ENCODE data around the gene TEX2. TPM values are rescaled to one million over a fixed set of nuclear protein-coding genes. Genes with fewer than 3 reads are reported as not detected.
A peak's percentile ranks its signal among the peaks of the same experiment; 100 is the strongest.

The TEX2 gene, protein sequence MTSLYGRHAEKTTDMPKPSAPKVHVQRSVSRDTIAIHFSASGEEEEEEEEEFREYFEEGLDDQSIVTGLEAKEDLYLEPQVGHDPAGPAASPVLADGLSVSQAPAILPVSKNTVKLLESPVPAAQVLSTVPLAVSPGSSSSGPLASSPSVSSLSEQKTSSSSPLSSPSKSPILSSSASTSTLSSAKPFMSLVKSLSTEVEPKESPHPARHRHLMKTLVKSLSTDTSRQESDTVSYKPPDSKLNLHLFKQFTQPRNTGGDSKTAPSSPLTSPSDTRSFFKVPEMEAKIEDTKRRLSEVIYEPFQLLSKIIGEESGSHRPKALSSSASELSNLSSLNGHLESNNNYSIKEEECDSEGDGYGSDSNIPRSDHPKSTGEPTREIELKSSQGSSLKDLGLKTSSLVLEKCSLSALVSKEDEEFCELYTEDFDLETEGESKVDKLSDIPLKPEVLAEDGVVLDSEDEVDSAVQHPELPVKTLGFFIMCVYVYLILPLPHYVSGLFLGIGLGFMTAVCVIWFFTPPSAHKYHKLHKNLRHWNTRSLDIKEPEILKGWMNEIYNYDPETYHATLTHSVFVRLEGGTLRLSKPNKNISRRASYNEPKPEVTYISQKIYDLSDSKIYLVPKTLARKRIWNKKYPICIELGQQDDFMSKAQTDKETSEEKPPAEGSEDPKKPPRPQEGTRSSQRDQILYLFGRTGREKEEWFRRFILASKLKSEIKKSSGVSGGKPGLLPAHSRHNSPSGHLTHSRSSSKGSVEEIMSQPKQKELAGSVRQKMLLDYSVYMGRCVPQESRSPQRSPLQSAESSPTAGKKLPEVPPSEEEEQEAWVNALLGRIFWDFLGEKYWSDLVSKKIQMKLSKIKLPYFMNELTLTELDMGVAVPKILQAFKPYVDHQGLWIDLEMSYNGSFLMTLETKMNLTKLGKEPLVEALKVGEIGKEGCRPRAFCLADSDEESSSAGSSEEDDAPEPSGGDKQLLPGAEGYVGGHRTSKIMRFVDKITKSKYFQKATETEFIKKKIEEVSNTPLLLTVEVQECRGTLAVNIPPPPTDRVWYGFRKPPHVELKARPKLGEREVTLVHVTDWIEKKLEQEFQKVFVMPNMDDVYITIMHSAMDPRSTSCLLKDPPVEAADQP
- total RNA-seq (10 to 100 TPM; 33.3 to 38.2 TPM), polyA plus RNA-seq (ENCODE audit: insufficient read length in 6 of 6) (10 to 100 TPM; 20.1 to 28.0 (median 22.6) TPM)
- long read RNA-seq, donor 1, partial matches to known transcripts, result 6 of 6 reads
- long read RNA-seq, donor 1, other reads (novel, unspliced or antisense), result 0 of 6 reads
- long read RNA-seq, donor 2, full-length matches to known transcripts, result 4 of 10 reads
- long read RNA-seq, donor 2, partial matches to known transcripts, result 6 of 10 reads
- long read RNA-seq, donor 2, other reads (novel, unspliced or antisense), result 0 of 10 reads
- long read RNA-seq, donor 3, full-length matches to known transcripts, result 1 of 1 reads
- long read RNA-seq, donor 3, partial matches to known transcripts, result 0 of 1 reads
- long read RNA-seq, donor 3, other reads (novel, unspliced or antisense), result 0 of 1 reads
- long read RNA-seq, donor 4, partial matches to known transcripts, result 3 of 4 reads
- long read RNA-seq, donor 4, other reads (novel, unspliced or antisense), result 1 of 4 reads
- long read RNA-seq, donor 5, partial matches to known transcripts, result 6 of 6 reads
- long read RNA-seq, donor 5, other reads (novel, unspliced or antisense), result 0 of 6 reads
- long read RNA-seq, donor 6, full-length matches to known transcripts, result 3 of 9 reads
- long read RNA-seq, donor 6, partial matches to known transcripts, result 6 of 9 reads
- long read RNA-seq, donor 6, other reads (novel, unspliced or antisense), result 0 of 9 reads
- long read RNA-seq, donor 7, result 0 reads
- long read RNA-seq, donor 8, full-length matches to known transcripts, result 1 of 1 reads
- long read RNA-seq, donor 8, partial matches to known transcripts, result 0 of 1 reads
- long read RNA-seq, donor 8, other reads (novel, unspliced or antisense), result 0 of 1 reads
- long read RNA-seq, donor 9, result 0 reads
- long read RNA-seq, donor 10, partial matches to known transcripts, result 0 of 1 reads
- long read RNA-seq, donor 10, other reads (novel, unspliced or antisense), result 1 of 1 reads
- long read RNA-seq, donor 11, result 0 reads
- long read RNA-seq, donor 12, full-length matches to known transcripts, result 2 of 2 reads
- long read RNA-seq, donor 12, partial matches to known transcripts, result 0 of 2 reads
- long read RNA-seq, donor 12, other reads (novel, unspliced or antisense), result 0 of 2 reads

DNA sequence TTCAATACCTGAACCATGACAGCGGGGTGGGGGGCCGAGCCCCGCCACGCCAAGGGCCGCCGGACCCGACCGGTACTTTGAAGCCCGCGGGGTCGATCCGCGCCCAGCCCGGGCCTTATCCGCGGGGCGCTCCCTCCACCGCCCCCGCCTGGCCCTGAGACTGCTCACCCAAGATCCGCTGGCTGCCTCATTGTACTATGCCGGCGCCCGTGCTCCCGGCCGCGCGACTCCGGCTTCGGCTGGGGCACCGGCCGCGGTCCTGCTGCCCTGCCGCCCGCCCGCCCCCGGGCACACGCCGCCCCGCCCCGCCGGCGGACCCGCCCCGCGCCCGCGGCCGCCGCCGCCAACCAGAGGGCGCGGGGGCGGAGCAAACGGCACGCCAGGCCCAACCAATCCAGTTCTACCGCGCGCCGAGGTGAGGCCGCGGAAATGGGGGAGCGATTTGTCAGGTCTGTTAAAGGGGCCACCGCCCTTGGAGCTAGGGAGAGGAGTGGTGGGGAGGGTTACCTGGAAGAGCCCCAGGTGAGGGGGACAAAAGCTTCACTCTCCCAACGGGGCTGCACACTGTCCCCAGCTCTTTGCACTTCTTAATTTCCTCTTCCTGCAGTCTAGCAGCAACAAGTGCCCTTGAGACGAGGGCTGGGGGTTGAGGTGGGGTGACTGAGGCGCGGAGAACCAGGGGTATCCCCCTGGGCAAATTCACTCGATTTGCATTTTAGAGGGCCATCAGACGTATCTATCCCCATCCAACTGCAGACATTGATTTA is at the start of gene TEX2:
Gene TEX2 (minus strand): TSS at position 261 of the 767 bp plus-strand sequence. CDS start 49,043 bp downstream, outside the sequence.
- Histone ChIP-seq H3K4me1 (peaks cover 3 to 36% of the 10 kb centered on the region in 2 donors), H3K27ac (peak within 1 kb of the TSS; percentile 74 to 90), H3K27me3 (no peaks in the 10 kb centered on the region), H3K36me3 (no peaks in the 10 kb centered on the region), H3K9me3 (no peaks in the 10 kb centered on the region), H3K4me3 (peak within 1 kb of the TSS; percentile 91 to 93)
- no peak for TF ChIP-seq CTCF (IDR thresholded peaks at IDR 0.05)
- DNase-seq, result peak; percentile 83 to 95 (median 88)
- ATAC-seq, result peak; percentile 93
- intact Hi-C loops (cut with DNase I), result loop anchor here in 1 of 2 donors (10.0 kb wide), 1 partner anchor 108 kb away; no protein-coding TSS in a partner anchor

DNA sequence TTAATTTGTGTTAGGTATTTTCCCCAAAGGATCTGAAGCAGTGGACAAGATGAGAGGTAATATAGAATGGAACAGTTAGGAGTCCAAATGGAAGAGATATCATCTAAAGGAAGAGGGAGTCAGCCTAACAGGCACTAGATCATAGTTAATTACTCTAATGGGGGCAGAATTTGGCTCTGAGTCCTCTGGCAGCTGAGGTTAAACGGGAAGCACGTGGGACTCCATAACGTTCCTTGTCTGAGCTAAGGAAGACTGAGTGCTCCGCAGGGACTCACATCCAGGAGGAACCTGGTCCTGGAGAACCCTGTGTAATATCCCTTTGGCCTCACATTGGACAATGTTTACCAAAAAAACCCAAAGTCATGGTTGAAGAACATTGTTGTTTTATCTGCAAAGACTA is 46.6 kb upstream of the TEX2 start:
- H3K4me1 ChIP-seq, result peaks cover 3 to 24% of the 10 kb centered on the region in 2 donors
- H3K4me3 ChIP-seq, result no peak overlapping the region
- H3K27me3 ChIP-seq, result no peaks in the 10 kb centered on the region
- no peaks in the 10 kb centered on the region for H3K36me3 ChIP-seq
- ATAC-seq (no peak), DNase-seq (no peak)
- TF ChIP-seq CTCF (IDR thresholded peaks at IDR 0.05), result no peak
- H3K9me3 ChIP-seq, result no peaks in the 10 kb centered on the region
- no peak overlapping the region for H3K27ac ChIP-seq
- intact Hi-C loops (cut with DNase I), result loop anchor here in 1 of 2 donors (5.0 kb wide), 1 partner anchor 108 kb away; no protein-coding TSS in a partner anchor

GRCh38 chr17:64309021-64309420 is 46.0 kb upstream of the TEX2 start:
- no peak for DNase-seq

More at GRCh38 chr17:64309021-64309420, 46.0 kb upstream of the TEX2 start:
- intact Hi-C loops (cut with DNase I), result loop anchor here in 1 of 2 donors (5.0 kb wide), 1 partner anchor 108 kb away; no protein-coding TSS in a partner anchor
- Histone ChIP-seq H3K4me1 (peaks cover 3 to 17% of the 10 kb centered on the region in 2 donors), H3K27me3 (no peaks in the 10 kb centered on the region), H3K36me3 (no peaks in the 10 kb centered on the region), H3K9me3 (no peaks in the 10 kb centered on the region), H3K27ac (no peak overlapping the region), H3K4me3 (no peak overlapping the region)
- no peak for TF ChIP-seq CTCF (IDR thresholded peaks at IDR 0.05)
- no peak for ATAC-seq

Measured in left lung (tissue), 14 donors.